Colonic mucosa (tissue), 4 donors: Measurements from ENCODE around the gene PEDS1. TPM values are rescaled to one million over a fixed set of nuclear protein-coding genes. Genes with fewer than 3 reads are reported as not detected.

Source experiments
- DNase-seq: peaks from one replicate; pipeline ENCODE4 v3.0.0-alpha.2; 2020
- H3K27ac ChIP-seq: fragments of 200-600 bp; one replicate; pipeline ENCODE4 v1.8.0; 2021
- H3K27me3 ChIP-seq: fragments of 200-600 bp; one replicate; pipeline ENCODE4 v1.8.0; 2021
- H3K36me3 ChIP-seq: fragments of 200-600 bp; one replicate; pipeline ENCODE4 v1.8.0; 2021
- H3K4me1 ChIP-seq: fragments of 200-600 bp; one replicate; pipeline ENCODE4 v1.8.0; 2021; ENCODE audit warnings: mild to moderate bottlenecking
- H3K4me3 ChIP-seq: fragments of 200-600 bp; one replicate; pipeline ENCODE4 v1.8.0; 2021
- H3K9ac ChIP-seq, 2 donors: one replicate each; pipeline ENCODE4 v1.7.0; 2013; ENCODE audit warnings: control low read depth in 2 of 2, low read depth in 2 of 2, low read length in 2 of 2
- H3K9me3 ChIP-seq: fragments of 200-600 bp; one replicate; pipeline ENCODE4 v1.8.0; 2021
- CTCF ChIP-seq: fragments of 200-600 bp; IDR thresholded peaks from one replicate; pipeline ENCODE4 v1.8.0; 2022; ENCODE audit warnings: antibody characterized with exemption, mild to moderate bottlenecking
- intact Hi-C: fragments of 100-400 bp; cut with DNase I; formaldehyde crosslinking; loops from one replicate; pipeline ENCODE4 v1.14.1; 2022
- total RNA-seq, 2 donors: library from RNA; stranded (reverse); fragmentation: NEBNext Ultra II Directional in 1 of 2; extraction: Animal tissue kit (Norgen Biotek cat#: 25700) in 1 of 2; gene quantifications; one replicate each; pipeline ENCODE4 v1.2.1, GENCODE V29; 2021
- donor health status: healthy.
- donor health status: DM: no; HTN: no; CAD: no.
- donor health status: DM: no; HTN: no; CAD: no.

The PEDS1 gene
- total RNA-seq, 2 donors from 2014 or later: 23.1 to 29.1 TPM

- Histone ChIP-seq H3K9me3 (no peaks in the 10 kb centered on the region), H3K27me3 (no peaks in the 10 kb centered on the region), H3K4me1 (no peaks in the 10 kb centered on the region), H3K27ac (no peak overlapping the region), H3K36me3 (peaks cover 7% of the 10 kb centered on the region), H3K4me3 (no peak overlapping the region), H3K9ac (no peak overlapping the region)
- no peak for DNase-seq
- TF ChIP-seq CTCF: no peak
- intact Hi-C loops: no loop called here
Measured at GRCh38 chr20:50130995-50131394, 22.5 kb downstream of the PEDS1 start.

- H3K27me3 ChIP-seq: no peaks in the 10 kb centered on the region
- no peaks in the 10 kb centered on the region for H3K9me3 ChIP-seq
- H3K9ac ChIP-seq: no peak overlapping the region
- no peak overlapping the region for H3K4me3 ChIP-seq
- intact Hi-C loops: no loop called here
- DNase-seq: no peak
- TF ChIP-seq CTCF: no peak
- H3K27ac ChIP-seq: no peak overlapping the region
- H3K4me1 ChIP-seq: no peaks in the 10 kb centered on the region
- peaks cover 7% of the 10 kb centered on the region for H3K36me3 ChIP-seq
Measured at GRCh38 chr20:50130356-50130723, 23.2 kb downstream of the PEDS1 start.

GRCh38 chr20:50129662-50130355 lies 23.7 kb downstream of the PEDS1 start:
- Histone ChIP-seq H3K4me3 (no peak overlapping the region), H3K4me1 (no peaks in the 10 kb centered on the region), H3K27me3 (no peaks in the 10 kb centered on the region), H3K27ac (no peak overlapping the region), H3K9ac (no peak overlapping the region), H3K9me3 (no peaks in the 10 kb centered on the region), H3K36me3 (peaks cover 7% of the 10 kb centered on the region)
- intact Hi-C loops: no loop called here
- no peak for DNase-seq
- no peak for TF ChIP-seq CTCF

GRCh38 chr20:50128520-50128905 lies 25.0 kb downstream of the PEDS1 start:
- Histone ChIP-seq H3K4me1 (no peaks in the 10 kb centered on the region), H3K27ac (no peak overlapping the region), H3K9ac (no peak overlapping the region), H3K4me3 (no peak overlapping the region), H3K36me3 (peaks cover 11% of the 10 kb centered on the region), H3K27me3 (no peaks in the 10 kb centered on the region), H3K9me3 (no peaks in the 10 kb centered on the region)
- intact Hi-C loops: no loop called here
- DNase-seq: no peak
- TF ChIP-seq CTCF: no peak

GRCh38 chr20:50127587-50128519 lies 25.7 kb downstream of the PEDS1 start:
- peaks cover 11% of the 10 kb centered on the region for H3K36me3 ChIP-seq
- no peaks in the 10 kb centered on the region for H3K9me3 ChIP-seq
- TF ChIP-seq CTCF: no peak
- H3K9ac ChIP-seq: no peak overlapping the region
- intact Hi-C loops: no loop called here
- no peak overlapping the region for H3K4me3 ChIP-seq
- H3K27ac ChIP-seq: no peak overlapping the region
- no peak for DNase-seq
- H3K4me1 ChIP-seq: no peaks in the 10 kb centered on the region
- H3K27me3 ChIP-seq: no peaks in the 10 kb centered on the region
